ENCODE measurements around the gene MS4A12. TPM values are rescaled to one million over a fixed set of nuclear protein-coding genes. Genes with fewer than 3 reads are reported as not detected.
"Not testable (repeated sequence)": the region's sequence is repeated elsewhere in the genome, so short reads cannot be mapped to it uniquely, and the experiment has no call there.

MS4A12 gene, protein sequence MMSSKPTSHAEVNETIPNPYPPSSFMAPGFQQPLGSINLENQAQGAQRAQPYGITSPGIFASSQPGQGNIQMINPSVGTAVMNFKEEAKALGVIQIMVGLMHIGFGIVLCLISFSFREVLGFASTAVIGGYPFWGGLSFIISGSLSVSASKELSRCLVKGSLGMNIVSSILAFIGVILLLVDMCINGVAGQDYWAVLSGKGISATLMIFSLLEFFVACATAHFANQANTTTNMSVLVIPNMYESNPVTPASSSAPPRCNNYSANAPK
- not detected for polyA plus RNA-seq (2013, experiment 1 of 2)
- not detected for polyA plus RNA-seq (2013, experiment 2 of 2)

DNA sequence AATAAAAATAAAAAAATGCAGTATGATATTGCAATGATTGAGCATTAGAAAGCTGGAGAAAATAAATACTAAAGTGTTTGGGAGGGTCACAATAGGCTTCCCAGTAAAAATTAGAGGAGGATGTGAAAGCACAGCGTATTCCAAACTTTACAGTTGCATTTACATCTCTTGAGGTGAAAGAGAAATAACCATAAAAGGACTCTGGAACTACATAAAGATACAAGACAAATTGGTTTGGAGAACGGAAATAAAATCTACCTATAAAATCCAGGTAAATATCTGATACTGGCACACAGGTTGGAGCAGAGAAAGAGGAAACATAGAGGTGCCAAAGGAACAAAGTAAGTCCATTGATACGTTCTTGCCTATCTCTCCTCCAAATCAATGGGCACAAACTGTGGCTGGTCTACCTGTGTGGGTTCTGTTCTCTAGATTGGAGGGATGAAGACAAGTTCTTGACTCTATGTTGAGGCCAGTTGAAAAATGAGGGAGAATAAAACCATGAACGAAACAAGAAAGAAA, at the start of gene MS4A12:
MS4A12 (plus strand) TSS at position 291 of the 522 bp plus-strand sequence. CDS start 4,541 bp downstream, outside the sequence.
- Histone ChIP-seq H3K9ac (ENCODE audit: low read depth, low read length) (no peak within 1 kb of the TSS), H3K27me3 (ENCODE audit: insufficient read depth, low read length) (no peaks in the 10 kb centered on the region), H3K4me3 (ENCODE audit: low read length) (no peak within 1 kb of the TSS), H3K36me3 (ENCODE audit: insufficient read depth, low read length) (no peaks in the 10 kb centered on the region), H3K9me3 (ENCODE audit: insufficient read depth, low read depth, low read length) (peaks cover 4% of the 10 kb centered on the region), H3K4me1 (ENCODE audit: insufficient read depth, low read length) (no peaks in the 10 kb centered on the region), H3K27ac (ENCODE audit: low read depth, low read length) (no peak within 1 kb of the TSS)
- over 99% methylated on average over 3 of the region's 4 CpGs for WGBS

DNA sequence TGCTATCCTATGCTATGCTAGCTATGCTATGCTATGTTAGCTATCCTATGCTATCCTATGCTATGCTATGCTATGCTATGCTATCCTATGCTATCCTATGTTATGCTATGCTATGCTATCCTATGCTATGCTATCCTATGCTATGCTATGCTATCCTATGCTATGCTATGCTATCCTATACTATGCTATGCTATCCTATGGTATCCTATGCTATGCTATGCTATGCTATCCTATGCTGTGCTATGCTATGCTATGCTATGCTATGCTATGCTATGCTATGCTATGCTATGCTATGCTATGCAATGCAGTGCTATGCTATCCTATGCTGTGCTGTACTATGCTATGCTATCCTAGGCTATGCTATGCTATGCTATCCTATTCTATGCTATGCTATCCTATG, 45.5 kb upstream of the MS4A12 start:
- no peaks in the 10 kb centered on the region for H3K36me3 ChIP-seq (ENCODE audit: insufficient read depth, low read length)
- no peak overlapping the region for H3K4me3 ChIP-seq (ENCODE audit: low read length)
- no peaks in the 10 kb centered on the region for H3K27me3 ChIP-seq (ENCODE audit: insufficient read depth, low read length)
- H3K27ac ChIP-seq (ENCODE audit: low read depth, low read length), result no peak overlapping the region
- H3K9me3 ChIP-seq (ENCODE audit: insufficient read depth, low read depth, low read length), result no peaks in the 10 kb centered on the region
- H3K4me1 ChIP-seq (ENCODE audit: insufficient read depth, low read length), result no peaks in the 10 kb centered on the region
- H3K9ac ChIP-seq (ENCODE audit: low read depth, low read length), result no peak overlapping the region

DNA sequence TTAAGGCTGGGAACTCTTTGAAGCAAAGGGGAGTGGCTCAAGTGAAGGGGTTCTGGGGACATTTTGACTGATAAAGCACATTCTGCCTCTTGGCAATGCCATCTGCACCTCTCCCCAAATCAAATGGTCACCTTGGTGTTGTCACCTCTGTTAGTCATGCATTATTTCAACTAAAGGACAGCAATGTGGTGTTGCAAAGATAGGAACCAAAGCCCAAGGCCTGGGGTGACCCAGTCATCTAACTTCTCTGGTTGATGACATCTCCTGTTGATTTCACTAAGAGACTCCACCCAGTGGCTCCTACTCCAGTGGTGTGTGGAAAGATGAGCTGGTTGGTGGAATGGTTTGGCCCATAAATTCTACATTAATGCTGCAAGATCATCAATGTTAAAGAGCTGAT, 44.7 kb upstream of the MS4A12 start:
- no peaks in the 10 kb centered on the region for H3K27me3 ChIP-seq (ENCODE audit: insufficient read depth, low read length)
- no peaks in the 10 kb centered on the region for H3K36me3 ChIP-seq (ENCODE audit: insufficient read depth, low read length)
- H3K27ac ChIP-seq (ENCODE audit: low read depth, low read length), result no peak overlapping the region
- no peaks in the 10 kb centered on the region for H3K4me1 ChIP-seq (ENCODE audit: insufficient read depth, low read length)
- H3K9ac ChIP-seq (ENCODE audit: low read depth, low read length), result no peak overlapping the region
- no peak overlapping the region for H3K4me3 ChIP-seq (ENCODE audit: low read length)
- no peaks in the 10 kb centered on the region for H3K9me3 ChIP-seq (ENCODE audit: insufficient read depth, low read depth, low read length)

DNA sequence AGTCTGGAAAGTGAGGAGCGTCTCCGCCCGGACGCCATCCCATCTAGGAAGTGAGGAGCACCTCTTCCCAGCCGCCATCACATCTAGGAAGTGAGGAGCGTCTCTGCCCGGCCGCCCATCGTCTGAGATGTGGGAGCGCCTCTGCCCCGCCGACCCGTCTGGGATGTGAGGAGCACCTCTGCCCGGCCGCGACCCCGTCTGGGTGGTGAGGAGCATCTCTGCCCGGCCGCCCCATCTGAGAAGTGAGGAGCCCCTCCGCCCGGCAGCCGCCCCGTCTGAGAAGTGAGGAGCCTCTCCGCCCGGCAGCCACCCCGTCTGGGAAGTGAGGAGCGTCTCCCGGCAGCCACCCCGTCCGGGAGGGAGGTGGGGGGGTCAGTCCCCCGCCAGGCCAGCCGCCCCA, 41.4 kb upstream of the MS4A12 start:
- H3K4me1 ChIP-seq (ENCODE audit: insufficient read depth, low read length); H3K27ac ChIP-seq (ENCODE audit: low read depth, low read length); H3K4me3 ChIP-seq (ENCODE audit: low read length); H3K27me3 ChIP-seq (ENCODE audit: insufficient read depth, low read length); H3K36me3 ChIP-seq (ENCODE audit: insufficient read depth, low read length); H3K9ac ChIP-seq (ENCODE audit: low read depth, low read length); H3K9me3 ChIP-seq (ENCODE audit: insufficient read depth, low read depth, low read length): not testable (repeated sequence)
- WGBS, result 98% methylated on average over 30 of the region's 32 CpGs

DNA sequence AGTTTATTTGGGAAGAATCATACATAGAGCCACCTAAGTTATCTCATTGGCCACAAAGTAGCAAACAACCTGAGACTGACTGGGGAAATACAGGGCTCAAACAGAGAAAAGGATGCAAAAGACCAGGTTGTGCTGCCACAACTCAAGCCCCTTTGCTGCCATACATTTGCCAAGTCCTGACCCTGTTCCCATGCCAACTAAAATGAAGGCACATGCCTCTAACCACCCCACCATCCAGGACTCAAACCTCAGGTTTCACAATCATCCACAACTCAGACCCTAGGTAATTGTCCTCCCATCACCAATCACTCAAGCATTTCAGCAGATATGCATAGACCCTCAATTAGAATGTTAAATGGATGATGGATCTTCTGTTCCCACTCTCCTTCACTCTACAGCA, 38.4 kb upstream of the MS4A12 start:
- Histone ChIP-seq H3K9ac (ENCODE audit: low read depth, low read length) (no peak overlapping the region), H3K4me1 (ENCODE audit: insufficient read depth, low read length) (no peaks in the 10 kb centered on the region)

DNA sequence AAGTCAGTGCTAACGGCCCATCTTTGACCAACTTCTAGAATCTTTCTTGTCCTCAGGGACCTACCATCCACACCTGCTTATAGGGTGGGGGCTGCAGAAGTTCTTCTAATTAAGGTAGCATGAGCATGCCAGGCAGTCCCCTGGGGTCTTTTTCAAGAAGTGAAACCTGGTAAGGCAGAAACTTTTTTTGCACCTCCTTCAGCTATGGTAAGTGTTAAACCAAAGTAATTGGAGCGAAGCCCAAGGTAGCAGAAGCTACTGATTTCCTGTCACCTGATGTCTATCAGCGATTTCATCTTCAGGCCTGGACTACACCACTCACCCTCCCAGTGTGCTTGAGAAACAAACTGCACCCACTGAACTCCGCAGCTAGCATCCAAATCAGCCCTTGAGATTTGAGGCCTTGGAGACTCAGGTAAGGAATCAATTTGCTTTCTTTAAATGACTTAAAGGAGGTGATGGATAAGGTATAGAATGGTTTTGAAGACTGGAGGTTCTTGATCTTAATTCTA, 37.0 kb upstream of the MS4A12 start, which contains the start of gene MS4A1:
MS4A1 (plus strand) TSS at position 317 of the 512 bp plus-strand sequence. CDS start 6,528 bp downstream, outside the sequence.
- H3K4me1 ChIP-seq (ENCODE audit: insufficient read depth, low read length), result no peaks in the 10 kb centered on the region
- no peak within 1 kb of the TSS for H3K9ac ChIP-seq (ENCODE audit: low read depth, low read length)
- no peaks in the 10 kb centered on the region for H3K36me3 ChIP-seq (ENCODE audit: insufficient read depth, low read length)
- WGBS, result 89% methylated on average over 4 of the region's 4 CpGs
- no peak within 1 kb of the TSS for H3K27ac ChIP-seq (ENCODE audit: low read depth, low read length)
- H3K4me3 ChIP-seq (ENCODE audit: low read length), result no peak within 1 kb of the TSS
- no peaks in the 10 kb centered on the region for H3K27me3 ChIP-seq (ENCODE audit: insufficient read depth, low read length)
- H3K9me3 ChIP-seq (ENCODE audit: insufficient read depth, low read depth, low read length), result no peaks in the 10 kb centered on the region

More for the DNA sequence above, 38.4 kb upstream of the MS4A12 start:
- H3K9me3 ChIP-seq (ENCODE audit: insufficient read depth, low read depth, low read length), result no peaks in the 10 kb centered on the region
- no peaks in the 10 kb centered on the region for H3K36me3 ChIP-seq (ENCODE audit: insufficient read depth, low read length)
- H3K27me3 ChIP-seq (ENCODE audit: insufficient read depth, low read length), result no peaks in the 10 kb centered on the region
- H3K4me3 ChIP-seq (ENCODE audit: low read length), result no peak overlapping the region
- no peak overlapping the region for H3K27ac ChIP-seq (ENCODE audit: low read depth, low read length)

DNA sequence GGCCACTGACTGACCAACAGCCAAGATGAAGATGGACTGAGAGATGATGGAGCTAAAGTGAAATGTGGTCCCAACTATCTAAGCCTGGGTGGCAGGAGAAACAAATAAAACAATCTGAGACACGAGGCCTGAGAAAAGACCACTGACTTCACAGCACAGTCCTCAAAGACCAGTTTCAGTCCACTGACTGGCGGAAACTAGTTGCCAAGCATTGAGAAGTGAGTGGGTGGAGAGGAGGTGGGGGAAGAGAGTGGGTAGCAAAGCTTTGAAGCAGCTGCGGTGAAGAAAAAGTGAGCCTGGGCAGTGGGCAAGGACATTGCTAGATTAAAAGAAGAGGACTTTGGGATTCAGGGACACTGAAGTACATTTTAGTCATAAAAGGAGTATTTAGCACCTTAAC, 35.0 kb upstream of the MS4A12 start:
- H3K27me3 ChIP-seq (ENCODE audit: insufficient read depth, low read length), result no peaks in the 10 kb centered on the region
- WGBS, result 95% methylated on average over 3 of the region's 3 CpGs
- H3K9me3 ChIP-seq (ENCODE audit: insufficient read depth, low read depth, low read length), result no peaks in the 10 kb centered on the region
- no peak overlapping the region for H3K9ac ChIP-seq (ENCODE audit: low read depth, low read length)
- H3K36me3 ChIP-seq (ENCODE audit: insufficient read depth, low read length), result no peaks in the 10 kb centered on the region
- no peaks in the 10 kb centered on the region for H3K4me1 ChIP-seq (ENCODE audit: insufficient read depth, low read length)
- no peak overlapping the region for H3K4me3 ChIP-seq (ENCODE audit: low read length)
- no peak overlapping the region for H3K27ac ChIP-seq (ENCODE audit: low read depth, low read length)

DNA sequence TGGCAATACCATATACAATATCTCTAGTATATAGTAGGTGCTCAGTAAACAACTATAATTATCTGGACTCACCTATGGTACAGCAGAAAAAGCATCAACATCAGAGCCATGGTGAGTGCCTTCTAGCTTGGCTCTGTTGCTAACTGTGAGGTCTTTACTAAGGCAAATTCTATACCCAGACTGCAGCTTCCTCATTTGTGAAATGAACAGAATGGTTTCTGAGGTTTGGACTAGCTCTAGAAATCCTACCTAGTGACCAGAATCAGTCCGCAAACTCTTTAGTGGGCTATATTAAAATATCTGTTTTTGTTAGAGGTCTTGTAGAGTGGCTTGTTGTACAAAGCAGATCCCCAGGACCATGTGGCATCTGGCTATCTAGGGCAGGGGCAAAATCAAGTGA, 33.2 kb upstream of the MS4A12 start:
- H3K27me3 ChIP-seq (ENCODE audit: insufficient read depth, low read length), result no peaks in the 10 kb centered on the region
- H3K9me3 ChIP-seq (ENCODE audit: insufficient read depth, low read depth, low read length), result no peaks in the 10 kb centered on the region
- 80% methylated on average over 1 of the region's 1 CpG for WGBS
- no peak overlapping the region for H3K9ac ChIP-seq (ENCODE audit: low read depth, low read length)
- H3K27ac ChIP-seq (ENCODE audit: low read depth, low read length), result no peak overlapping the region
- no peaks in the 10 kb centered on the region for H3K4me1 ChIP-seq (ENCODE audit: insufficient read depth, low read length)
- no peak overlapping the region for H3K4me3 ChIP-seq (ENCODE audit: low read length)
- H3K36me3 ChIP-seq (ENCODE audit: insufficient read depth, low read length), result no peaks in the 10 kb centered on the region

DNA sequence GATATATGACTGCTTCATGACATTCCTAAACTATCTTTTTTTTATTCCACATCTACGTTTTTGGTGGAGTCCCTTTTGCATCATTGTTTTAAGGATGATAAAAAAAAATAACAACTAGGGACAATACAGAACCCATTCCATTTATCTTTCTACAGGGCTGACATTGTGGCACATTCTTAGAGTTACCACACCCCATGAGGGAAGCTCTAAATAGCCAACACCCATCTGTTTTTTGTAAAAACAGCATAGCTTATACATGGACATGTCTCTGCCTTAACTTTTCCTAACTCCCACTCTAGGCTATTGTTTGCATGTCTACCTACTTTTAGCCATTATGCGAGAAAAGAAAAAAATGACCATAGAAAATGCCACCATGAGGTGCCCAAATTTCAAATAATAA, 23.7 kb upstream of the MS4A12 start:
- H3K9me3 ChIP-seq (ENCODE audit: insufficient read depth, low read depth, low read length), result no peaks in the 10 kb centered on the region
- no peaks in the 10 kb centered on the region for H3K36me3 ChIP-seq (ENCODE audit: insufficient read depth, low read length)
- 91% methylated on average over 1 of the region's 2 CpGs for WGBS
- H3K9ac ChIP-seq (ENCODE audit: low read depth, low read length), result no peak overlapping the region
- H3K4me3 ChIP-seq (ENCODE audit: low read length), result no peak overlapping the region
- no peak overlapping the region for H3K27ac ChIP-seq (ENCODE audit: low read depth, low read length)
- H3K27me3 ChIP-seq (ENCODE audit: insufficient read depth, low read length), result no peaks in the 10 kb centered on the region
- no peaks in the 10 kb centered on the region for H3K4me1 ChIP-seq (ENCODE audit: insufficient read depth, low read length)

DNA sequence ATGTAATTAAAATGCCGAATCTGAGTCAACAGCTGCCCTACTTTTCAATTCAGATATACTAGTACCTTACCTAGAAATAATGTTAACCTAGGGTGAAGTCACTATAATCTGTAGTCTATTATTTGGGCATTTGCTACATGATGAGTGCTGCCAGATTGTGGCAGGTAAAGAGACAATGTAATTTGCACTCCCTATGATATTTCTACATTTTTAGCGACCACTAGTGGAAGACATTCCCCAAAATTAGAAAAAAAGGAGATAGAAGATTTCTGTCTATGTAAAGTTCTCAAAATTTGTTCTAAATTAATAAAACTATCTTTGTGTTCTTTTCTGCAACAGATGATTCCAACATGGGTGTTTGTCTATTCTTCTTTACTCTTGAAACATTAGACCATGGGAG, 22.9 kb upstream of the MS4A12 start:
- Histone ChIP-seq H3K4me3 (ENCODE audit: low read length) (no peak overlapping the region), H3K4me1 (ENCODE audit: insufficient read depth, low read length) (no peaks in the 10 kb centered on the region), H3K9ac (ENCODE audit: low read depth, low read length) (no peak overlapping the region), H3K36me3 (ENCODE audit: insufficient read depth, low read length) (no peaks in the 10 kb centered on the region), H3K27ac (ENCODE audit: low read depth, low read length) (no peak overlapping the region), H3K9me3 (ENCODE audit: insufficient read depth, low read depth, low read length) (no peaks in the 10 kb centered on the region), H3K27me3 (ENCODE audit: insufficient read depth, low read length) (no peaks in the 10 kb centered on the region)
- 60% methylated on average over 1 of the region's 2 CpGs for WGBS

DNA sequence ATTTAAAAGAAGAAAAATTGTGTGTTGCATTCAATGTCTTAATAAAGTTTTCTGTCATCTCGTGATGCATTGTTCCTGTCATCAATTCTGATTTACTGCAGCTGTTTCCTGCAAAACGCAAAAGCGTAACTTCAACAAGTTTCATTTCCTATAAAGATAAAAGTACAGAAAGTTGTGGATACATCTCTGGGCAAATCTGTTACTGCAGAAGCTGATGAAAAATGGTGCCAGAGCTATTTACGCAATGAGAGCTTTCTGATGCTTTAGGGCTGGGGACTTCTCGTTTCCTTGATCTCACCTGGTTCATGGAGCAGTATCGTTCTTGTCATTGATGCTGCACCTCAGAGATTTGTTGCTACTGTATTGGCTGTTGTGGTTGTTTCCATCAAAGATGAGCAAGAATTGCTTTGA, 15.5 kb upstream of the MS4A12 start:
- Histone ChIP-seq H3K4me1 (ENCODE audit: insufficient read depth, low read length) (no peaks in the 10 kb centered on the region), H3K27me3 (ENCODE audit: insufficient read depth, low read length) (no peaks in the 10 kb centered on the region), H3K27ac (ENCODE audit: low read depth, low read length) (no peak overlapping the region), H3K4me3 (ENCODE audit: low read length) (no peak overlapping the region), H3K9me3 (ENCODE audit: insufficient read depth, low read depth, low read length) (no peaks in the 10 kb centered on the region), H3K9ac (ENCODE audit: low read depth, low read length) (no peak overlapping the region), H3K36me3 (ENCODE audit: insufficient read depth, low read length) (no peaks in the 10 kb centered on the region)
- WGBS, result 95% methylated on average over 6 of the region's 6 CpGs

Data from HUES64 (cell line).